Stimulated activated naive CD8-positive, alpha-beta T cell treated with anti-CD3 and anti-CD28 coated beads, Interleukin-15, Interleukin-2, amounts not matched to agents 100 U/mL and 50 U/mL, for 24 hours (primary cell): ENCODE results near the gene ISLR.

Experiments
- ATAC-seq: fragments of 150-1000 bp; cut with Tn5 transposase; one replicate; pipeline ENCODE4 v1.10.0; 2021
- DNase-seq: peaks from one replicate; pipeline ENCODE4 v3.0.0; 2021

ISLR gene

DNA sequence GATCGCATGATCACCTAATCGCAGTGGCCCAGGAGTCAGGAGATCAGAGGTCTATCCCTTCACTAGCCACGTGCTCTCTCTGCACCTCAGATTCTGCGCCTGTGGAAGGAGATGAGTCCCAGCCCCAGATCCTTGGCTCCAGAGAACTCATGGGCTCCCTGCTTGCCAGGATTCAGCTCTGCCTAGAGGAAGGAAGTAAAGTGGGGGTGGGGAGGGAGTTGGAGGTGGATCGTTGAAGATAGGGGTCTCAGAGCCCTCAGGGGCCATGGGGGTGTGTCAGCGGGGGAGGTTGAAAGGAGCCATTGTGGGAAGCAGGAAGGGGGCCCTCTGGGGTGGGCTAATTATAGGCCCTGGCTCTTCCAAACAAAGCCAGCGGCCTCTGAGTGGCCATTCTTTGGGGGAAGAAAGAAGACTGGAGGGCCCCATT, 40.4 kb downstream of the ISLR start:
- DNase-seq = no peak
- no peak for ATAC-seq

DNA sequence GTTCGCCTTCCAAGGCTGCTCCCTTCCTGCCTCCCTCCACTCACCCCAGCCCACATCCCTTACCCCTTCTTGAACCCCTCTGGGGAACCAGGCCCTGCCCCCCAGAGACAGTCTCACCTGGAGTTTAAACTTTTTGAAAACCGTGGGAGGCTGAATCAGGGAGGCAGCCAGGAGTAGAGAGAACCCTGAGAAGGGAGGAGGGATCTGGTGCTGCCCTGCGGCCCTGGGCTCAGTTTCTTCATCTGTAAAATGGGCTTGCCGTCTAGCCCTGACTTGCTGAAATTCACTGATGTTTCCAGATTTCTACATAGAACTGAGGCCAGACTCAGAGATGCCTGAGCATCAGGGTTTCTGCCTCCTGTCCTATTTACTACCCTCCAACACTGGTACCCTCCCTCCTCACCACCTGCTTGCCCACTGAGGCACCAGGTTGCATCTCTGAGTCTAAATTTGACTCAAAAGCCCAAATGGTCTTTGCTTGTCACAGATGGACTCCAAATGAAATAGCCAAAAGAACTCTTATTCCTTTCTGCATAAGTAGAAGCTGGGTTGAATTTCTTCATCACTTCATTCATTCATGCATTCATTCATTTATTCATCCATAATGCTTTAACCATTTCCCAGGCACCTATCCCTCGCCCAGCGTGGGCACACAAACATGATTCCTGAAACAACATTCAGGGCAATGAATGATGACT, 41.0 kb downstream of the ISLR start:
- DNase-seq (no peak), ATAC-seq (no peak)

DNA sequence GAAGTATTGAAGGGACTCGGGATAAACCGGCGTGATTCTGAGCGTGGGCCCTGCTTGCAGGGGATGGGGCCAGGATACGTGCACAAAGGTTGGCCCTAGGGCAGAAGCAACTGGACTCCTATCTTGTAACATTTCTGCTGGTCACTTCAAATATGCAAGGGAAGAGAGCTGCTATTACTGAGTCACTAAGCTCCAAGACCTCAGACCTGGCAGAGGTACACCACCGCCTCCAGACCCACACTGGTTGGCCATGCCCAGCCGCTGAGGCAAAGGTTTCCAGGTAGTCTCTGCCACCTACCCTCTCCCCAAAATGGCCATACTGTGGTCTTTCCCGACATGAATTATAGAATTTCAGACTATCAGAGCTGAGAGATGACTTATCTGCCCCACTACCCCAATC, 42.4 kb downstream of the ISLR start:
- ATAC-seq = no peak

DNA sequence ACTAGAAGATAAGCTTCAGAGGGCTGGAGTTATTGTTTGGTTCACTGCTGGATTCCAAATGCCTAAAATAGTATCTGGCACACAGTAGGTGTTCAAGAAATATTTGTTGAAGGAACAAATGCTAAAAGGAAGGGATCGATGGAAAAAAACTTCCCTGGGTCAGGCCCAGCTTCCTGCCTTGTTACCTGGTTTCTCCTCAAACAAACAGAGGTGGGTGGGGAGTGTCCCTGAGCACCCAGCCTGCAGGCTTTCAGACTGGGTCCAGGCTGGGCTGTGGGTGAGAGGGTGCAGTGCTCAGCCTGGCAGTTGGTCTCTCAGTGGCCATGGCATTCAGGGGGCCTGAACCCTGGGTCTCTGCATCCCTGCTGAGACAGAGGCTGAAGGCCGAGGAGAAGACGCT, 43.4 kb downstream of the ISLR start:
- ATAC-seq = no peak
- no peak for DNase-seq

More for the DNA sequence above, 42.4 kb downstream of the ISLR start:
- no peak for DNase-seq

DNA sequence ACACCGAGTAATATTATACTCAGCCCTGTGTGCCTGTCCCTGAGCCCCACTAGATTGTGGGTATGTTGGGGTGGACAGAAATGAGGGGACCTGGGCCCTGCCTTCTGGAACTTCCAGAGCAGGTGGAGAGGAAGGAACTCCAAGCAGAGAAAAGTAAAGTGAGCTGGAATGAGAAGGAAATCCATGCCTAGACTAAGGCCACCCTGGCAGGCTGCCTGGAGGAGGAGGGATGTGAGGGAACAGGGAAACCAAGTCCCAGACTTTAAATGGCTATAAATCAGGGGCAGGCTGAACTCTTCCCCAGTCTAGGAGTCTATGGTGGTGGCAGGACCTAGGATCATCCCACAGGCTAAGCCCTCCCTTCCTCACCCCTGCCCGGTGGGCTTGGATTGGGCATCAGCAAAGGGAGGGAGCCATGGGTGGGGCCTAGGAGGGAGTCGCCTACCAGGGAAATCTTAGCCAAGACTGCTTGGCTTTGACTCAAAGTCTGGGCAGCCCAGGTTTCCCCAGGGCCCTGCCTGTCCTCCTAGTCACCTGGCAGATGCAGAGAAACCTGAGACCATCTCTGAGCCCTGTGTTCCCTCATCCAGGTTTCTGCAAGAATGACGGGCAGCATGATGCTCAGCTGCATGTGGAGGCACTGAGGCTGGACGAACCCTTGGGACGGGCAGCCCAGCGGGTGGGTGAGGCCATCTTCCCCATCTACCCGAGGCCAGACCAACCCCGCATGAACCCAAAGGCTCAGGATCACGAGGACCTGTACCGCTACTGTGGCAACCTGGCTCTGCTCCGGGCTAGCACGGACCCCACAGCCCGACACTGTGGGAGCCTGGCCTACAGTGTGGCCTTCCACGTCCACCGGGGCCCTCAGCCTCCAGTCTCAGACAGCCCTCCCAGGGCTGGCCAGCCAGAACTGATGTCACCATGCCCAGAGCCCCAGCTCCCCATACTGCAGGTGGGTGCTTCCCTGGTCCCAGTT, 44.7 kb downstream of the ISLR start:
- ATAC-seq = no peak

DNA sequence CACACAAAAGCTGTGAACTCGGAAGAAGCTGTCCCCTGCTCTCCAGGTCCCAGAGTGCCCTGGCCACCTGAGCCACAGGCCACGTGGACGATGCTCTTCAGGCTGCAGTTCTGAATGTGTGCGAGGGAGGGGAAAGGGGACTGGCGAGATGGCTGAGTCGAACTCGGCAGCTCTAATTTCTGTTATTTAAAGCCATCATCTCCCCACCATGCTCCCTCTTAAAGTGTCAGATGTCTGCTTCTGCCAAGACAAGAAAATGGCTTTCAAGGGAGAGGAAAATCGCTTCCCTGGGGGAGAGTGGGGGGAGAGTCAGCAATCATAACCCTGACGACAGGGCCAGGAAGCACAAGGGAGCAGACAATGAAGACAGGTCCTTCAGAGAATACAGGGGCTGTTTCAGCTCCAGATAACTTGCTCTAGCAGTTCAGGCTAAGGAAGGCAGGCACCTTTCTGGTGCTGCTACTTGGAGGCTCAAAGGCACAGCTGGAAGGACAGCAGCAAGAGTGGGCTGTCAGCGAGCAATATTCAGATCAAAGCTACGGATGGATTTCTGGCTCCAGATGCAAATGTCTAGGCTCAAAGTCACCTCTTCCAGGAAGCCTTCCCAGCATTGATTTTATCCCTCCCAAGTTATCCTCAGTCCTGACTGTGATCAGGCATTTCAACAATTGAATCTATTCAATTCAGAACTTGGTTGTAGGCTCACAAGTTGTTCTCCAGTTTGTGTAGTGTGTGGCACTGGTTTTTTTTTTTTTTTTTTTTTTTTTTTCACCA, 47.2 kb downstream of the ISLR start:
- ATAC-seq (no peak), DNase-seq (no peak)

More for the DNA sequence above, 44.7 kb downstream of the ISLR start:
- DNase-seq = no peak

DNA sequence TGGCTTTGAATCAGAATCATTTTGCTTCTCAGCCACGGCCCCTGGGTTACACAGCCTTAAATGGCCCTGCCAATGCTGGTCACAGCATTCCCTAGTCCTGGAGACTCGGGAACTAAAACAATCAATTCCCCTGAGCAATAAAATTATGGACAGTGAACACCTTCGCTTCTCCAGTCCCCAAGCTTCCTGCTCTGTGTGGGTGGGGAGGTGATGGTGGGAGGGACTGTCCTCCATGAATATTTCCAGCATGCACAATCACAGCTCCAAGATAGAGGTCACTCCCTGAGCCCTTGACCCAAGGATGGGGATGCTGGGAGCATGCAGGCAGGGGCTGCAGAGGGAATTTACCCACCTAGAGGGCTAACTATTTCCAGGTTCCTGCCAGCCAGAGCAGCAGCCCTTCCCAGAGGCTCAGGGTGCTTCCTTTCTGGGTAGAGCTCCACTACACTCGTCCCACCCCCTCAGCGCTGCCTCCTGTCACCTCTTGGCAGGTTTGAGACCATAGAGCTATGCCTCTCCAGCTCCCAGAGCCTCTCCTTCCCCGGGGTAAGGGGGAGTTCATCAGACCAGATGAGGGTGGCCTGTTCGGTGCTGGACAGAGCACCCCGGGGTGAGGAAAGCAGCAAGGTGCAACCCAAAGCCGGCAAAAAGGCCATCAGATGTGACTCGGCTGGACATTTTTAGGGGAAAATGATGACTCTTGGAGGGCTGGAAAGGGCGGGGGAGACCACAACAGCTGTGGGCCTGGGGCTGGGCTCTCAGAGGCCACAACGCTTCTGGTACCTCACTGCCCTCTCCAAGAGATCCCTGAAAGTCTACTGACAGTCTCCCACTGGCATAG, 48.1 kb downstream of the ISLR start:
- DNase-seq = no peak
- ATAC-seq = no peak

DNA sequence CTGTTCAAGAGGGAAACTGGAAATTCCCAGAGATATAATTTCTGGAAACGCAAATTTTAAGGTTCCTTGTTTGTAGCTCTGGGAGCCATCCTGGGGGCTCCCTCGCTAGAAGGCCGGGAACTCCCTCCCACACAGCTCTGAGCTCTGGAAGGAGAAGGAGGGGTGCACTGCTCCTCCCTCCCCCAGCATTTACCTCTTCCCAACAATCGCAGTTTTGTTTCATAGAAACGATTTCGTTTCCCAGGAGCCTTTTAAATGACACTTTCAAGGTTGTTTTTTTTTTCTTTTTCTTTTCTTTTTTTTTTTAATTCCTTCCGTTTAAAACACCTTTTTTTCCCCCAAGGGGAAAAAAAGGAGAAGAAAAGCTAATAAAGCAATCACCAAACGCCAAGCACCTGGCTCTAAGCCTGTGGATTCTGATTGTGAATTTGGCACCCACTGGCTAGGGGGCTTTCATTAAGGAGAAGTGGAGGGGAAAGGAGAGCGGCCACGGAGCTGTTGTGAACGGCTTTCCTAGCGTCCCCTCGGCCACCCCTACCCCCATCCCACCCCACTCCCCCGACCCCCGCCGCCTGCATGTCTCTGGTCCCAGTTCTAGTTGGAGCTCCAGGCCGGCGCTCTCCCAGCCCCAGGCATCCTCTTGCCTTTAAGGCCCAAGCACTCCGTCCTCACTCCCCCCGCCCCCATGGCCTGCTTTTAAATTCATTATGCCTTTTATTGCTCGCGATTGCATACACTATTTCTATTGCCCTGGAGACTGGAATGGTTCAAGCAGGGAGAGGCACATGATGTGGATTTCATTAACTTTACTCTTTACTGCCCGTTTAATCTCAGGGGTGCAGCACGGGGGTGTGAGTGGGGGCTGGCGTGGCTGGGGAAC, 49.0 kb downstream of the ISLR start:
- DNase-seq (no peak), ATAC-seq (no peak)

DNA sequence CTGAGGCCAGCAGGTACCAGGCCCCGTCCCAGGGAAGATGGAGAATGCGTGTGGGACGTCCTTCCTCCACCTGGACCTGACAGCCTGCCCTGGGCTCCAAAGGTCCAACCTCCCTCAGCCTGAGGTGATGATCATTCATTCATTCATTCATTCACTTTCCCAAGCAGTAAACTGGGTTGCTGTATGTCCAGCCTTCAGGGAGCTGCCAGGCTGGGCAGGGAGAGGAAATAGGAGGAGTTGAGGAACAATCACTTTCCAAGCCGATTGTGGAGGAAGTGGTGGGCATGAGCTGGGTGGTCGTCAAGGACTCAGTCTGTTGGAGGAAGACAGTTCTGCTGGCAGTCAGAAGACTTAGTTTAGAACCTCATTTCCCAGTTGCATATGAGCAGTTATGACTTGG, 52.4 kb downstream of the ISLR start:
- ATAC-seq (no peak), DNase-seq (no peak)
